H1 (cell line): ENCODE results near the gene MYO5B. TPM values are rescaled to one million over a fixed set of nuclear protein-coding genes. Genes with fewer than 3 reads are reported as not detected.

Experiments
- CTCF ChIA-PET: fragments of 300-600 bp; sonication (Branson Sonifier 250); formaldehyde crosslinking; loops from one replicate; lab custom pipeline; 2021; ENCODE audit not compliant: partially characterized antibody; lab: Charles Lee
- POLR2A ChIA-PET: fragments of 300-600 bp; sonication (Branson Sonifier 250); formaldehyde crosslinking; loops from one replicate; lab custom pipeline; 2021; ENCODE audit warnings: inconsistent platforms; ENCODE audit not compliant: partially characterized antibody; lab: Charles Lee
- DNase-seq, 2 experiments: peaks; one replicate each; pipeline versions ENCODE4 v3.0.0 to v3.0.0-alpha.2; 2010 to 2022; ENCODE audit warnings: low spot score in 2 of 2, low read depth in 1 of 2, mixed read lengths in 1 of 2
- FAIRE-seq: peaks from 2 replicates; lab custom pipeline; 2011; peaks lifted over from hg19 to GRCh38; lab: Jason Lieb, UNC
- H2AFZ ChIP-seq: 2 replicates; pipeline ENCODE4 v1.8.1; 2012; ENCODE audit warnings: low read length, inconsistent platforms
- H2AK5ac ChIP-seq: 2 replicates; pipeline ENCODE4 v1.6.1; 2013; ENCODE audit warnings: low read depth, low read length
- H2BK120ac ChIP-seq: replicated peaks from 2 replicates; pipeline ENCODE3; 2013; ENCODE audit warnings: low read depth, low read length, inconsistent platforms
- H2BK12ac ChIP-seq: 2 replicates; pipeline ENCODE4 v1.6.1; 2013; ENCODE audit warnings: low read depth, low read length
- H2BK15ac ChIP-seq: 2 replicates; pipeline ENCODE4 v1.6.1; 2013; ENCODE audit warnings: low read length
- H2BK20ac ChIP-seq: 2 replicates; pipeline ENCODE4 v1.6.1; 2013; ENCODE audit warnings: low read length
- H2BK5ac ChIP-seq: 2 replicates; pipeline ENCODE4 v1.6.1; 2013; ENCODE audit warnings: low read depth, low read length
- H3K14ac ChIP-seq: 2 replicates; pipeline ENCODE4 v1.6.1; 2013; ENCODE audit warnings: inconsistent platforms; ENCODE audit not compliant: insufficient read length
- H3K18ac ChIP-seq: 2 replicates; pipeline ENCODE4 v1.6.1; 2013; ENCODE audit warnings: low read length; ENCODE audit errors: extremely low read depth
- H3K23ac ChIP-seq: 2 replicates; pipeline ENCODE4 v1.6.1; 2013; ENCODE audit warnings: inconsistent platforms; ENCODE audit not compliant: insufficient read length
- H3K23me2 ChIP-seq: 2 replicates; pipeline ENCODE4 v1.6.1; 2013; ENCODE audit warnings: low read depth, low read length
- H3K27ac ChIP-seq: 2 replicates; pipeline ENCODE4 v1.6.1; 2011; ENCODE audit warnings: low read depth, low read length, inconsistent platforms
- H3K27me3 ChIP-seq, 4 experiments: replicated peaks in 1 of 4; 1 replicate in 1 of 4; 2 replicates in 3 of 4; pipeline versions ENCODE4 v1.6.1 to v1.8.1; 2011 to 2013; ENCODE audit warnings: low read length in 3 of 4, mild to moderate bottlenecking in 3 of 4, inconsistent platforms in 2 of 4, mixed read lengths in 2 of 4, moderate library complexity in 1 of 4; ENCODE audit not compliant: control insufficient read depth in 3 of 4, insufficient read depth in 3 of 4; ENCODE audit errors: extremely low read depth in 1 of 4
- H3K36me3 ChIP-seq, 4 experiments: 2 replicates each; pipeline versions ENCODE4 v1.6.1 to v1.8.1; 2011 to 2013; ENCODE audit warnings: mild to moderate bottlenecking in 4 of 4, low read length in 3 of 4, moderate library complexity in 2 of 4, control low read depth in 1 of 4, inconsistent platforms in 1 of 4; ENCODE audit not compliant: insufficient read depth in 4 of 4, control insufficient read depth in 2 of 4
- H3K4ac ChIP-seq: replicated peaks from 2 replicates; pipeline ENCODE3; 2013; ENCODE audit warnings: low read length, low read depth, mixed read lengths, inconsistent platforms; ENCODE audit not compliant: insufficient read length
- H3K4me1 ChIP-seq, 4 experiments: replicated peaks in 1 of 4; 1 replicate in 1 of 4; 2 replicates in 3 of 4; pipeline versions ENCODE4 v1.6.1 to v1.8.1; 2011 to 2013; ENCODE audit warnings: low read length in 3 of 4, inconsistent platforms in 2 of 4, mixed read lengths in 1 of 4; ENCODE audit not compliant: insufficient read depth in 4 of 4, control insufficient read depth in 3 of 4
- H3K4me2 ChIP-seq, 2 experiments: 2 replicates each; pipeline versions ENCODE4 v1.6.1 to v1.8.1; 2011 to 2013; ENCODE audit warnings: low read depth in 2 of 2, low read length in 2 of 2, control low read depth in 1 of 2, inconsistent platforms in 1 of 2, mild to moderate bottlenecking in 1 of 2; ENCODE audit not compliant: insufficient read depth in 1 of 2
- H3K4me3 ChIP-seq, 4 experiments: fragments of 200-600, 300-600 bp in 1 of 4; sonication (generic), shearing (Covaris generic), sonication (Bioruptor Twin) in 1 of 4; 2 replicates each; pipeline versions ENCODE4 v1.5.1 to v1.8.1; 2011 to 2016; ENCODE audit warnings: low read length in 4 of 4, low read depth in 3 of 4, control low read depth in 2 of 4, inconsistent platforms in 2 of 4, mild to moderate bottlenecking in 2 of 4, mixed read lengths in 1 of 4, moderate library complexity in 1 of 4; ENCODE audit not compliant: insufficient read depth in 2 of 4; ENCODE audit errors: extremely low read depth in 1 of 4
- H3K56ac ChIP-seq: replicated peaks from 2 replicates; pipeline ENCODE3; 2013; ENCODE audit warnings: low read depth, mild to moderate bottlenecking, mixed read lengths, low read length, inconsistent platforms; ENCODE audit not compliant: insufficient read length
- H3K79me1 ChIP-seq: 2 replicates; pipeline ENCODE4 v1.6.1; 2013; ENCODE audit warnings: low read depth, low read length, control low read depth
- H3K79me2 ChIP-seq, 2 experiments: 2 replicates each; pipeline versions ENCODE4 v1.6.1 to v1.8.1; 2012 to 2013; ENCODE audit warnings: low read length in 2 of 2, mild to moderate bottlenecking in 2 of 2, inconsistent platforms in 1 of 2; ENCODE audit not compliant: insufficient read depth in 2 of 2, control insufficient read depth in 1 of 2
- H3K9ac ChIP-seq, 4 experiments: replicated peaks in 1 of 4; 1 replicate in 1 of 4; 2 replicates in 3 of 4; pipeline versions ENCODE4 v1.6.1 to v1.8.1; 2011 to 2013; ENCODE audit warnings: low read depth in 3 of 4, low read length in 3 of 4, control low read depth in 2 of 4, mild to moderate bottlenecking in 2 of 4, moderate library complexity in 2 of 4, inconsistent platforms in 1 of 4; ENCODE audit errors: extremely low read depth in 1 of 4
- H3K9me3 ChIP-seq, 2 experiments: 2 replicates each; pipeline versions ENCODE4 v1.6.1 to v1.8.1; 2012 to 2013; ENCODE audit warnings: mild to moderate bottlenecking in 2 of 2, moderate library complexity in 2 of 2, control low read depth in 1 of 2, inconsistent platforms in 1 of 2, low read depth in 1 of 2, low read length in 1 of 2, mixed read lengths in 1 of 2; ENCODE audit not compliant: insufficient read depth in 2 of 2
- H4K20me1 ChIP-seq, 2 experiments: replicated peaks in 1 of 2; 2 replicates each; pipeline versions ENCODE3 to v1.8.1; 2011 to 2013; ENCODE audit warnings: inconsistent platforms in 2 of 2, low read length in 2 of 2, mild to moderate bottlenecking in 1 of 2; ENCODE audit not compliant: insufficient read depth in 2 of 2, control insufficient read depth in 1 of 2
- H4K5ac ChIP-seq: 2 replicates; pipeline ENCODE4 v1.6.1; 2013; ENCODE audit warnings: low read length, low read depth, mixed read lengths, inconsistent platforms; ENCODE audit not compliant: insufficient read length
- H4K8ac ChIP-seq: 2 replicates; pipeline ENCODE4 v1.8.0; 2013; ENCODE audit warnings: mild to moderate bottlenecking, moderate library complexity, low read length, inconsistent platforms; ENCODE audit not compliant: insufficient read depth; ENCODE audit errors: extremely low read depth
- H4K91ac ChIP-seq: replicated peaks from 2 replicates; pipeline ENCODE3; 2013; ENCODE audit warnings: low read length, mixed read lengths, inconsistent platforms; ENCODE audit not compliant: insufficient read length
- ASH2L ChIP-seq: fragments of 200-600, 300-600 bp; sonication (generic); IDR thresholded peaks from one replicate; pipeline ENCODE4 v1.7.1; 2017; ENCODE audit warnings: low read length
- BACH1 ChIP-seq: IDR thresholded peaks from 2 replicates; pipeline ENCODE4 v1.6.1; 2012; ENCODE audit warnings: low read length, improper control_type of control experiment
- HDAC6 ChIP-seq: IDR thresholded peaks from one replicate; pipeline ENCODE4 v1.7.1; 2012; ENCODE audit warnings: low read depth, mild to moderate bottlenecking, inconsistent platforms, low read length, moderate library complexity
- NANOG ChIP-seq: IDR thresholded peaks from 2 replicates; pipeline ENCODE4 v1.6.1; 2011; ENCODE audit warnings: low read length, low read depth, mild to moderate bottlenecking, inconsistent platforms; ENCODE audit not compliant: insufficient read depth, poor library complexity, severe bottlenecking
- POU5F1 ChIP-seq: IDR thresholded peaks from 2 replicates; pipeline ENCODE4 v1.6.1; 2011; ENCODE audit warnings: low read depth, mild to moderate bottlenecking, low read length, moderate library complexity
- RAD21 ChIP-seq, 2 experiments: IDR thresholded peaks in 1 of 2; conservative IDR thresholded peaks in 1 of 2; 2 replicates each; pipeline ENCODE4 v1.6.1; 2011; ENCODE audit warnings: low read depth in 2 of 2, low read length in 2 of 2, improper control_type of control experiment in 1 of 2, inconsistent platforms in 1 of 2, mild to moderate bottlenecking in 1 of 2, moderate library complexity in 1 of 2
- RBBP5 ChIP-seq: IDR thresholded peaks from 2 replicates; pipeline ENCODE4 v1.7.1; 2012; ENCODE audit warnings: low read depth, mild to moderate bottlenecking, inconsistent platforms, low read length, moderate library complexity, borderline replicate concordance
- RXRA ChIP-seq: IDR thresholded peaks from 2 replicates; pipeline ENCODE4 v1.6.1; 2011; ENCODE audit warnings: low read depth, mild to moderate bottlenecking, low read length, moderate library complexity; ENCODE audit not compliant: insufficient read depth
- SP1 ChIP-seq: IDR thresholded peaks from 2 replicates; pipeline ENCODE4 v1.6.1; 2011; ENCODE audit warnings: low read depth, low read length
- SP2 ChIP-seq: IDR thresholded peaks from 2 replicates; pipeline ENCODE4 v1.6.1; 2012; ENCODE audit warnings: mild to moderate bottlenecking, low read length, inconsistent platforms
- SP4 ChIP-seq: IDR thresholded peaks from 2 replicates; pipeline ENCODE4 v1.6.1; 2012; ENCODE audit warnings: low read length, inconsistent platforms
- TBP ChIP-seq: IDR thresholded peaks from 2 replicates; pipeline ENCODE4 v1.6.1; 2011; ENCODE audit warnings: low read depth, low read length, improper control_type of control experiment
- USF2 ChIP-seq: IDR thresholded peaks from 2 replicates; pipeline ENCODE4 v1.6.1; 2011; ENCODE audit warnings: low read length, improper control_type of control experiment
- WGBS, 2 experiments: shearing (Covaris generic) in 1 of 2; methylation state at CpG; one replicate each; pipeline versions ENCODE4 v1.1.6 to v1.1.7; 2013 to 2015; ENCODE audit warnings: low lambda C conversion rate in 2 of 2, mixed read lengths in 2 of 2, inconsistent platforms in 1 of 2, low coverage in 1 of 2, missing lambda C conversion rate in 1 of 2; ENCODE audit not compliant: insufficient replicate concordance in 2 of 2, insufficient coverage in 1 of 2, insufficient read length in 1 of 2; ENCODE audit errors: extremely low coverage in 1 of 2, missing lambda C conversion rate in 1 of 2; 5-methylcytosine and 5-hydroxymethylcytosine counted together
- polyA plus RNA-seq, 7 experiments: library from polyadenylated mRNA; depleted of rRNA in 3 of 7; stranded (reverse) in 5 of 7; unstranded in 2 of 7; fragments of >200 nt in 5 of 7; fragments of 200-250 nt in 2 of 7; gene quantifications; 1 replicate in 5 of 7; 2 replicates in 1 of 7; 4 replicates in 1 of 7; pipeline versions ENCODE4 v1.2.1 to v1.2.3, GENCODE V29; 2011 to 2013; ENCODE audit warnings: missing spikeins in 2 of 7, mixed read lengths in 2 of 7
- total RNA-seq: library from RNA; stranded (reverse); fragmentation: NEBNext Ultra II Directional; extraction: Animal tissue kit (Norgen Biotek cat#: 25700); gene quantifications from 2 replicates; pipeline ENCODE4 v1.2.1, GENCODE V29; 2021

The MYO5B gene
- total and polyA plus RNA-seq, 2 of the 8 experiments (the other 6 are each of a cell fraction or from before 2014, with no cell fraction given) = 6.4 to 7.7 TPM

- Histone ChIP-seq H4K20me1 (no peaks in the 10 kb centered on the region), H3K4me3 (no peak overlapping the region), H2AFZ (no peak overlapping the region), H3K23me2 (no peaks in the 10 kb centered on the region), H3K9ac (no peak overlapping the region), H2BK120ac (no peak overlapping the region), H2BK15ac (no peak overlapping the region), H3K56ac (no peak overlapping the region), H4K8ac (no peak overlapping the region), H3K14ac (no peak overlapping the region), H3K9me3 (no peaks in the 10 kb centered on the region), H4K5ac (no peak overlapping the region), H3K36me3 (no peaks in the 10 kb centered on the region), H3K27ac (no peak overlapping the region), H3K4ac (no peak overlapping the region), H4K91ac (no peak overlapping the region), H2BK12ac (no peak overlapping the region), H2AK5ac (no peak overlapping the region), H2BK5ac (no peak overlapping the region), H3K79me2 (no peaks in the 10 kb centered on the region), H3K23ac (no peak overlapping the region), H3K4me2 (no peak overlapping the region), H3K79me1 (no peaks in the 10 kb centered on the region), H3K4me1 (peaks cover 0 to 5% (median 1%) of the 10 kb centered on the region in 4 experiments; a peak in 2 of 7 replicates), H3K18ac (no peak overlapping the region), H3K27me3 (no peaks in the 10 kb centered on the region), H2BK20ac (no peak overlapping the region)
- 87% methylated on average over 2 of the region's 2 CpGs; no CpG with 5 or more reads in 1 of the 2 experiments for WGBS, 2 experiments
- ChIA-PET POLR2A (no interaction called here), CTCF (interaction anchor here (1.3 to 2.4 kb wide), 2 partner anchors 42 to 50 kb away, joined by 3 to 9 read pairs; no protein-coding TSS in a partner anchor)
- TF ChIP-seq ASH2L (no peak), SP1 (no peak), RAD21 (IDR thresholded peaks at IDR 0.05 in 1 of 2, conservative IDR thresholded peaks at IDR 0.05 in 1 of 2; ENCODE audit: low read depth in 2 of 2, low read length in 2 of 2) (no peak), NANOG (no peak), POU5F1 (no peak), HDAC6 (no peak), USF2 (no peak), SP2 (no peak), RBBP5 (no peak), RXRA (no peak), TBP (no peak), SP4 (no peak), BACH1 (no peak)
- FAIRE-seq (no peak), DNase-seq (no peak)
These were observed 40.5 kb downstream of the MYO5B start for GRCh38 chr18:50154420-50154819.
